HCEC 1CT (cell line): ENCODE measurements around the gene USP30.
"Not testable (repeated sequence)": the region's sequence is repeated elsewhere in the genome, so short reads cannot be mapped to it uniquely, and the experiment has no call there.

Experiments used
- DNase-seq: peaks from one replicate; pipeline ENCODE4 v3.0.0-alpha.2; 2017

Gene USP30, protein sequence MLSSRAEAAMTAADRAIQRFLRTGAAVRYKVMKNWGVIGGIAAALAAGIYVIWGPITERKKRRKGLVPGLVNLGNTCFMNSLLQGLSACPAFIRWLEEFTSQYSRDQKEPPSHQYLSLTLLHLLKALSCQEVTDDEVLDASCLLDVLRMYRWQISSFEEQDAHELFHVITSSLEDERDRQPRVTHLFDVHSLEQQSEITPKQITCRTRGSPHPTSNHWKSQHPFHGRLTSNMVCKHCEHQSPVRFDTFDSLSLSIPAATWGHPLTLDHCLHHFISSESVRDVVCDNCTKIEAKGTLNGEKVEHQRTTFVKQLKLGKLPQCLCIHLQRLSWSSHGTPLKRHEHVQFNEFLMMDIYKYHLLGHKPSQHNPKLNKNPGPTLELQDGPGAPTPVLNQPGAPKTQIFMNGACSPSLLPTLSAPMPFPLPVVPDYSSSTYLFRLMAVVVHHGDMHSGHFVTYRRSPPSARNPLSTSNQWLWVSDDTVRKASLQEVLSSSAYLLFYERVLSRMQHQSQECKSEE

DNA sequence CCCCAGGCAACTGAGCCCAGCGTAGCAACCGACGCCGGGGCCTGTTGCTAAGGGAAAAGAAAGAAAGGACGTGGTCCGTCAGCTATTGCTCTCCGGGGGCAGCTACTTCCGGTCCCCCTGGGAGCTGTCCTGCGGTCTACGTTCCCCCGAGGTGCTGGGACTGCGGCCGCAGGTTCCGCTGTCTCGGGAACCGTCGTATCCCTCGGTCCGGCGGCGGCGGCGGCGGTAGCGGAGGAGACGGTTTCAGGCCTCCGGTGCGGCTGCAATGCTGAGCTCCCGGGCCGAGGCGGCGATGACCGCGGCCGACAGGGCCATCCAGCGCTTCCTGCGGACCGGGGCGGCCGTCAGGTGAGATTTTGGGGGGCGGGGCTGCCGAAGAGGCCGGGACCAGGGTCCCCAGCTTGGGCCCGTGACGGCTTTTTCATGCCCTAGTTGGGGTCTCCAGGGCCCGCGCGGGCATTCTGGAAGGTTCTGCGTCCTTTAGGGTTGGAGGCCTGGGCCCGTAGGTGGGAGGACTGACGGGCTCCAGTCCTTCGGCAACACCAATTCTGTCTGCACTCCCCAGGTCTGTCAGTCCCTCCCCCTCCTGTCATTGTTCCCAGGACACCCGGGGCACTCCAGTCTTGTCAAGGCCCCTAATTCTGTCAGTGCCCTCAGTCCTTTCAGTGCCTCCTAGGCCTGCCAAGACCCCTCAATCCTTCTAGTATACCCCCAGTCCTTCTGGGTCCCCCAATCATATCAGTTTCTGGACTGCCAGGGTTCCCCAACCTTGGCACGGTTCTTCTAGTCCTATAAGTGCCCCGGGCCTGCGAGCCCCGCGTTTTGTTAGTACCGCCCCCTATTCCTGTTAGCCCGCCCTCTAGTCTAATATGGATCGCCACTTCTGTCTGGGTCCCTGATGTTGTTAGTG is at the start of gene USP30:
Gene USP30 (plus strand): TSS at position 163 of the 910 bp plus-strand sequence. CDS start 103 bp downstream, at position 266.
- peak; percentile 80 for DNase-seq

DNA sequence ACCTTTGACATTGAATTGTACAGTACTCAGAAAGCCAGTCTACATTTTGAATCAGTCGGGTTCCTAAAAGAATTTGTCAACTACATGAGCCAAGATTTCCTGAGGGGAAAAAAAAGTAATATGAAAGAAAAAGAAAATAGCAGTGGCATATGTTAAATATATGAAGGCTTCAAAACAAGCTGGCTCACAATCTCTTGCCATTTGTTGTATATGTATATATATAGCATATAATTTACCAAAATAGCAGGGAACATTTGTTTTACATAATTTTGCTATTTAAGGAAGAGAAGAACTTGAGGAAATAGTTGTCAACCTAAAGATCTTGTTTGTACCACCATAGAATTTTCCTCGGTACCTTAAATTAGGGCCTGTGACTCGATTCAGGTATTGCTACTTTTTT is 48.4 kb upstream of the USP30 start:
- no peak for DNase-seq

DNA sequence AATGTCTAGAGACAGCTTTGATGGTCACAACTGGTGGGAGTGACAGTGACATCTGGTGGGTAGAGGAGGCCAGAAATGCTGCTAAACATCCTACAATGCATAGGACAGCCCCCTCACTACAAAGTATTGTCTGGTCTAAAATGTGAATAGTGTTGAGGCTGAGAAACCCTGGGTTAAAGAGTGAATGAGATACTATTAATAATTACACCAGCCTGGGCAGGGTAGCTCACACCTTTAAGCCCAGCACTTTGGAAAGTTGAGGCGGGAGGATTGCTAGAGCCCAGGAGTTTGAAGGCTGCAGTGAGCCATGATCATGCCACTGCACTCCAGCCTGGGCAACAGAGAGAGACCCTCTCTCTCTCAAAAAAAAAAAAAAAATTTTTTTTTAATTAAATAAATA is 42.6 kb upstream of the USP30 start:
- DNase-seq: no peak

DNA sequence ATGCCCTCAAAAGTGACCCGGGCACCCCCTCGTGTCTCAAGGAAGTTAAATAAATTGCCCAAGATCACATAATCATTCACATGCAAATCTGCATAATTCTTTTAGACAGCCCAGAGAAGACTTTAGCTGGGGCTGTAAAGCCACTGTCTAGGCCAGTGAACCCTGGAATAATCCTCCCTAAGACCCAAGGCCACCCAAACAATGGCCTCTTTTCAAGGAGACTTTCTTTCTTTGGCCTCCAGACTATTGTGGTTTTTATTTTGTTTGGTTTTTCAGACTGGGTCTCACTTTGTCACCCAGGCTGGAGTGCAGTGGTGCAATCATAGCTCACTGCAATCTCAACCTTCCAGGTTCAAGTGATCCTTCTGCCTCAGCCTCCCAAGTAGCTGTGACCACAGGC is 42.1 kb upstream of the USP30 start:
- no peak for DNase-seq

DNA sequence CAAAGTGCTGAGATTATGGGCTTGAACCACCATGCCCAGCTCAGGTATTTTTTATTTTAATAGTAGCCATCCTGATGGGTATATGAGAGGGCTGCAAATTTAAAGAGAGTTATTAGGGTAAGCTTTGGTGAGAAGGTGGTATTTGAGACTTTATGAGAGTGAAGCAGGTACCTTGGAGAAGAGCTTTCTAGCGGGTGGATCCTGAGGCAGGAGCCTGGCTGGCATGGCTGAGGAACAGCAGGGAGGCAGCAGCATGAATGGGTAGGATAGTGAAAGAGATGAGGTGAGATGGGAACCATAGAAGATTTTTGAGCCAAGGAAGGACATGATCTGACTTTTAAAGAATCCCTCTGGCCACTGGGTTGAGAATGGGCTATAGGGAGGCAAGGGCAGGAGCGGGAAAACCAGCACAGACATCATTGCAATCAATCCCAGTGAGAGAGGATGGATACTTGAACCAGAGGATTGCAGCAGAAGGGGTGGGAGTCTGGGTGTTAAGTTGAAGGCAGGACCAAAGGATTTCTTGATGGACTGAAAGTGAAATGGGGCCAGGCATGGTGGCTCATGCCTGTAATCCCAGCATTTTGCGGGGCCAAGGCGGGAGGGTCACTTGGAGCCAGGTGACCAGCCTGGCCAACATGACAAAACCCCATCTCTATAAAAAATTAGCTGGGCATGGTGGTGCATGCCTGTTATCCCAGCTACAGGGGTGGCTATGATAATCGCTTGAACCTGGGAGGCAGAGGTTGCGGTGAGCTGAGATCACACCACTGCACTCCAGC is 37.2 kb upstream of the USP30 start:
- no peak for DNase-seq

DNA sequence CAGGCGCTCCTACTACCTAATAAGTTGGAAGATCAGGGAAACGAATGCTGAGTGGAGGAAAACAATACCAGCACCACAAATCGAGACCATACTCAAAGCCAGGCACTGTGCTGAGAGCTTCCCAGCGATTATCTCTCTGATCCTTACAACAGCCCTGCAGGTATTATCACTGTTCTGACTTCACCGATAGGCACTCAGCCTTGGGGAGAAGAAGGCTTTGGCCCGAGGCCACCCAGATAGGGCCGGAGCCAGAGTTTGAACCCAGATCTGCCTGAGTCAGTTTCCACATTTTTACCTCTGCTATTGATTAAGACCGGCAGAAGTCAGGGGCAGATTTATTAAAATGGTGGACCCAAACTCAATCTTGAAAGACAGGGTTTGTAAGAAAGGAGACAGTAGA is 36.4 kb upstream of the USP30 start:
- no peak for DNase-seq

DNA sequence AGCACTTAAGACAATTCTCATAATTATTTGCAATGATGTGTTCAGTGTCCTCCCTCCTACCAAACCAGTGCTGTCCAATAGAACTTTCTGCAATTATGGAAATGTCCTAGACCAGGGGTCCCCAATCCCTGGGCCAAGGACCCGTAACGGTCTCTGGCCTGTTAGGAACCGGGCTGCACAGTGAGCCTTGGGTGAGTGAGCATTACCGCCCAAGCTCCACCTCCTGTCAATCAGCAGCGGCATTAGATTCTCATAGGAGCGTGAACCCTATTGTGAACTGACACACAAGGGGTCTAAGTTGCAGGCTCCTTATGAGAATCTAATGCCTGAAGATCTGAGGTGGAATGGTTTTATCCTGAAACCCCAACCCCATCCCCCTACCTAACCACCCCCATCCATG is 35.4 kb upstream of the USP30 start:
- no peak for DNase-seq

DNA sequence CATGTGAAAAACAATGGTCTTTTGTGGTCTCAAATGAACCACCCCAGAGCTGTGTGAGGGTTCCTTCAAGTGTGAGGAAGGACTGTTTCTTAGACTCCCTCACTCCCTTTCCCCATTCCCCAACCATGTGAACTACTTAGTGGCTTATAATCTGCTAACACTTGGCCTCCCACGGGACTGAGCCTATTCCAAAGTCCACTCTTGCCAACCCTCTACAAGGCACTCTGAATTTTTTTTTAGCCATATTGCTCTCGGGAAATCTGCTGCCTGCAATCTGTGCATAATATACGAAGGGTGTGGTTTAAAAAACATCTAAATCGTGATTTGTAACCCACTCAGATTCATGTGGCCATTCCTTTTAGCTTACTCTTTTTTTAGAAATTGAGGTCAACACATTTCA is 34.1 kb upstream of the USP30 start:
- no peak for DNase-seq

DNA sequence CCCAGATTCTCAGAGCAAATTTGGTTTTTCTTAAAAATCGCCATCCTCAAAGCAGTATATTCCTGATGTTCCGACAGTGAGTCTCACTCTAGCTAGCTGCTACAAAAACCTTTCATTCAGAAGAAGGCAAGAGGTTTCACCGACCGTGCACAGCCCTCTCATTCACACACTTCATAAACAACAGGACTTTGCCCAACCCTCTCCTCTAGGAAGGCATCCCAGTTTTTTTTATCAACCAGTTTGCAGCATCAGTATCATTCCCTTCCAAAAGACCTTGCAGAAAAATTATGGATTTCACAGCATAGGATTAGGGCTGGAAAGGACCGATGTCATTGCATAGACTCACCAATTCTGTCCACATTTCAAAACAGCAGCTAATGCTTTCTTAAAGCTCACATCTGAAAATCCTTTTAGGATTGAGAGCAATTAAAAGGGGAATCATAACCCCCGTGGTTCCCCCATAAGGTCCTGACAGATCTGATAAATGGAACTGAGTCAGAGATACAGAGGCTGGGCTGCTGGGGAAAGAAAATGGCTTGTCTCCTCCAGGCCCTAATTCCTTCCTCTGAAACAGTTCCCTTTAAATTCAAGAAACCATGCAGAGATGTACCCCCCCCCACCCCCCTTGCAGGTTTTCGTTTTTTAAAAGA is 32.1 kb upstream of the USP30 start:
- no peak for DNase-seq

DNA sequence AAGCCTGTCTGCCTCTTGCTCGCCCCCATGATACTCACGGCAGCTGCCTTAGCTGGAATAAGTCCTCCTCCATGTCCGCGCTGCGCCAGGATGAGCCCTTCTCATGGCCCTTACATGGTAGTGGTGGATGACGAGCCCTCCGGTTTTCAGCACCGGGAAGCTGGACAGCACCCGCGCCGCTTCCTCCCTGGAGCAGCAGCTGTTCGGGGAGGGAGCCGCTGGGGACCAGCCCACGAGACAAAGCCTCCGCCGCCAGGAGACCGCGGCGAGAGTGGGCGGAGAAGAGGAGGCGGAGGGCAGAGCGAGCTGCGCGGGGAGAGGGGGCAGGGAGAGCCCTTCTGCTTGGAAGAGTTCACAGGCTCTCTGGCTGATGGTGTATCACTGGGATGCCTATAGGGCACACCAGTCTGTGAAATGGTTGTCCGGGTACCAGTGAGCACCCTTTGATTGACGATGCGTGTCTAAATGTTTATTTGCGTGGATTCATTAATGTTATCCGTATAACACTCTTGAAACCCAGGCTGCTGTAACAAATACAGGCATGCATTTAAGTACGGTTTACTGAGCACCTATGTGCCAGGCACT is 31.5 kb upstream of the USP30 start, which contains the start of gene SVOP:
Gene SVOP (minus strand): TSS at position 273 of the 585 bp plus-strand sequence. CDS start 200 bp downstream, at position 73.
- DNase-seq: peak; percentile 55

DNA sequence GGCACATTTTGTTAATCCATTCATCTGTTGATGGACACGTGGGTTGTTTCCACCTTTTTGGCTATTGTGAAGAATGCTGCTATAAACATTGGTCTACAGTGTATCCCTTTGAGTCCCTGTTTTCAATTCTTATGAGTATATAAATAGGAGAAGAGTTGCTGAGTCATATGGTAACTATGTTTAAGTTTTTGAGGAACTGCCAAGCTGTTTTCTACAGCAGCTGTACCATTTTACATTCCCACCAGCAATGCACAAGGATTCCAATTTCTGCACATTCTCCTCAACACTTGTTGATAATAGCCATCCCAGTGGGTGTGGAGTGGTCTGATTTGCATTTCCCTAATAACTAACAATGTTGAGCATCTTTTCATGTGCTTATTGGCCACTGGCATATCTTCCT is 24.6 kb upstream of the USP30 start:
- DNase-seq: peak; percentile 67

DNA sequence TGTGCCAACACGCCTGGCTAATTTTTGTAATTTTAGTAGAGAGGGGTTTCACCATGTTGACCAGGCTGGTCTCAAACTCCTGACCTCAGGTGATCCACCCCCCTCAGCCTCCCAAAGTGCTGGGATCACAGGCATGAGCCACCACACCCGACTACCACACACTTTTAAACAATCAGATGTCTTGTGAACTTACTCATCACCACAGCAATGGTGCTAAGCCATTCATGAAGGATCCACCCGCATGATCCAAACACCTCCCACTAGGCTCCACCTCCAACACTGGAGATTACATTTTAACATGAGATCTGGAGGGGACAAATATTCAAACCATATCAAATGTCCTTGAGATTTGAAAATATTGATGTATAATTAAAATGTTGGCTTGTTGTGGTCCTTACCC is 23.8 kb upstream of the USP30 start:
- peak; percentile 42 for DNase-seq

DNA sequence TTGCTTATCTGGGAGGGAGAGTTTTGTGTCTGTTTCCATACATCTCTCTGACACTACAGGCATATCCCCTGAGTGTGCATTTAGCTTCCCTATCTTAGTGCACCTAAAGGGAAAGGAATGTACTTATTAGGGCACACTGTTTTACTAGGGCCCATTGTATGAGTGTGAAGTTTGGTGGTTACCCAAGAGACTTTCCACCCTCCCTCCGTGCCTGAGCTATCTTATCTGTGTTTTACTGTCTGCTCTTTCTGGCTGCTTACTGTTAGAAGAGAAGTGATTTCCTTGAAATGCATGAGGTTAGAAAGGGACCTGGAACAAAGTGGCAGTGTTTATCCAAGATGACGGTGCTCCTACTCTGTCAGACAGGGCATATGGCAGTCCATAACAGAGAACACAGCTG is 23.0 kb upstream of the USP30 start:
- no peak for DNase-seq

DNA sequence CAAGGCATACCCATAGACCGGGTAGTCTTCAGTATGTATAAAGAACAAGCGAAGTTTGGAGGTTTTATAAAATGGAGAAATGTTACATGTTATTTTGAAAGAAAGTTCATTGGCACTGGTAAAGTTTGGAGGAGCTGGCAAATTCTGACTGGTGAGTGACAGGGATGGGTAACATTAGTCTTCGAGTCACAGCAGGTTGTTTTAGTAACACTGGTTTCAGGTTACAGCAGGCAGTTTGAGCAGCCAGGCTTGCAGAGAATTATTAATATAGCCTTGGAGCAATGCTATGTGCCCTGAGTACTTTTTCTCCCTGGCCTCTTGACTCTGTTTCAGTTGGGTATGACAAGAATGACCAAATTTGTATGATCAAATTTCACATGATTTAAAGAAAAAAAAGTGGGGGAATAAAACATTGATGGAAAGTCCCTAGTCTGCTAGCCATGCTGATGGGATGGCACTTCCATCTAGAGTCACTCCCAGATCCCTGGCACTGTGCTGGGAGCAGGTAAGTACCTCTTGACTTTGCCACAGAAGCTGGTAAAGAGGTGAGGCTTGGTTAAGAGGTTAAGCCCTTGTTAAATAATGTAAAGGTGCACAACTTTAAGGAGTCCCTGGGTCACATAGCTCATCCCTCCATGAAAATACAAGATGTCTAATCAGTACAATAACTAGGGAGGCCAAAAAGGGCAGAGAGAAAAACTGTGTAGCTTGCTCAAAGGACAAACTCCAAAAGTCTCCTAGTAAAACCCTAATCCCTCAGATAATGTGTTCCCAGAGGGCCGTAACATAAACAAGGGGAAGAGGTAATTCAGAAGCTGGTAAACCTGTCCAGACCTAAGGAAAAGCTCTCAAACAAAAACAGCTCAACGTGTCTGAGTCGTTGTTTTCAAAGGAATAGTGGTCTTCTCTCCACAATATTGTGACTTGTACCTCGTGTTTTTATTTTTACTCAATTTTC is 18.9 kb upstream of the USP30 start:
- no peak for DNase-seq

DNA sequence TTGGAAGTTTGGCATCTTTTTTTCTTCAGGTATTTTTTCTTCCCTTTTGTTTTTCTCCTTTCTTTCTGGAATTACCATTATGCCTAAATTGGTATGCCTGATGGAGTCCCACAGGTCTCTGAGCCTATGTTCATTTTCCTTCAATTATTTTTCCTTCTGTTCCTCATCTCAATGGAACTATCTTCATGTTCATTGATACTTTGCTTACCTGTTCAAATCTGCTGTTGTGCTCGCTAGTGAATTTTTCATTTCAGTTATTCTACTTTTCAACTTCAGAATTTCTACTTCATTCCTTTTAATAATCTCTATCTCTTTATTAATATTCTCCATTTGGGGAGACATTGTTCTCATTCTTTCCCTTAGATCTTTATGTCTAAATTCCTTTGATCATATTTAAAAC is 15.4 kb upstream of the USP30 start:
- no peak for DNase-seq

DNA sequence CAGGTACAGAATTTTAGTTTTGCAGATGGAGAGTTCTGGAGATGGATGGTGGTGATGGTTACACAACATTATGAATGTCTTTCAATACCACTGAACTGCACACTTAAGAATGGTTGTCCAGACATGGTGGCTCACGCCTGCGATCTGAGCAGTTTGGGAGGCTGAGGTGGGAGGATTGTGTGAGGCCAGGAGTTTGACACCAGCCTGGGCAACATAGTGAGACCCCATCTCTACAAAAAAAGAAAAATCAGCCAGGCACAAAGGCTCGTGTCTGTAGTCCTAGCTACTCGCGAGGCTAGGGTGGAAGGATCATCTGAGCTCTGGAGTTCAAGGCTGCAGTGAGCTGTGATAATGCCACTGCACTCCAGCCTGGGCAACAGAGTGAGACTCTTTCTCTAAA is 8.1 kb upstream of the USP30 start:
- no peak for DNase-seq

DNA sequence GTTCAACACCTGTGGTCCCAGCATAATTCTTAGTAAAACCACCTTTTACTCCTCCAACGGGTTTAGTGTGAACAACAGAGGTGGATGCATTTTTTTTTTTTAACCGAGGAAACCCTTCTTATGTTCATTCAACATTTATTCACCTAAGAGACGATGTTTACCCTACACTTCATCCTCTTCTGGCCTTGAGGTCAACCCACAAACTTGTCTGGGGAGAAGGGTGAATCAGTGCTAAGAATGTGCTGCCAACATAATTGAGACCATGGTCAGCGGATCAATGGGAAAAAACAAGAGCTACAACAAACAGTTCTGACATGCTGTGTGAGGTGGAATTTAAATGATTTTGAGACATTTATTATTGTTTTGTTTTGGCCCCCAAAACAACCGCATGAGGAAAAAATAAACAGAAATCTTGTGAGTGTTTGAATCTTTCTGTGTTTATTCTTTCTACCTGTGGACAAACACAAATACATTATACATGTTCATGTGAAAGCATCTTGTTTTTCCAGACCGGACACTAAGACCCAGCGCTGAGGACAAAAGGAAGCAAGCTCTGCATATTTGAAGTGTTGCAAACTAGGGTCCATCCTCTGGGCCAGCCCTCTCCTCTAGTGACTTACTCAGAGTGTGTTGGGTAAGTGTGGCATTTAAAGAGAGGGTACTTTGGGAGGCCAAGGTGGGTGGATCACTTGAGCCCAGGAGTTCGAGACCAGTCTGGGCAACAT is 5.1 kb upstream of the USP30 start:
- DNase-seq: peak; percentile 65

DNA sequence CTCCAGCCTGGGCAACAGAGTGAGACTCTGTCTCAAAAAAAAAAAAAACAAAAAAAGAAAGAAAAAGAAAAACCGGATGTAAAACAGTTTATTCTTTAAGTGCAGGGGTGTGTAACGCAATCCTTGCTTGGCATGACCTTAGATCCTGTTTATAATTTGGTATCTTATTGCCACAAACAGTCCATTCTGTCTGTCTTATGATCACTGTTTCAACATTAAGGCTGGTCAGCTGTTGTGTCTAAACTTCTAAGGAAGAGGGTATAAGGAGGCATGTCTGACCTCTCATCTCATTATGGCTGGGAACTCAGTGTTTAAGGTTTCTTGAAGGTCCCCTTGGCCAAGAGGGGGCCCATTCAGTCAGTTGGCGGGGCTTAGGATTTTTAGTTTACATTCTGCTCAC is 3.7 kb upstream of the USP30 start:
- DNase-seq: not testable (repeated sequence)

DNA sequence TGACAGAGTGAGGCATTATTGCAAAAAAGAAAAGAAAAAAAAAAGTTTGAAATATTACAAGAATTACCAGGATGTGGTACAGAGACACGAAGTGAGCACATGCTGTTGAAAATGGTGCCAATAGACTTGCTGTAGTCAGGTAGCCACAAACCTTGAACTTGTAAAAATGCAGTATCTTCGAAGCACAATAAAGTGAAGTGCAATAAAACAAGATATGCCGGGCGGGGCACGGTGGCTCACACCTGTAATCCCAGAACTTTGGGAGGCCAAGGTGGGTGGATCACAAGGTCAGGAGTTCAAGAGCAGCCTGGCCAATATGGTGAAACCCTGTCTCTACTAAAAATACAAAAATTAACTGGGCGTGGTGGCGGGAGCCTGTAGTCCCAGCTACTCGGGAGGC is 2.6 kb upstream of the USP30 start:
- not testable (repeated sequence) for DNase-seq

DNA sequence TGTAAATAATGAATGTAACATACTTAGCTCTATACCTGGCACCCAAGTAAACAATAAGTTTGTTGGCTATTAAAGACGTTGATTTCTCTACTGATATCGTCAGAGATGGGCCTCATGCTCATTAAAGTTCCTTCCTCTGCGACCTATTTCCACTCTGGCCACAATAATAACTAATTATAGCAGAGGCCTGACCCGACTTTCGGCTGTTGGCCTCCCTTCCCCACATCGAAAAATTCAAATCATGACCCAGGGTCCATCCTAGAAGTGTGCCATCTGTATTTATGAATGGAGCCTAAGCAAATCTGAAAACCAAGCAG is 321 bp upstream of the USP30 start:
- DNase-seq: no peak
